ENCODE data around the gene PHKB.

DNA sequence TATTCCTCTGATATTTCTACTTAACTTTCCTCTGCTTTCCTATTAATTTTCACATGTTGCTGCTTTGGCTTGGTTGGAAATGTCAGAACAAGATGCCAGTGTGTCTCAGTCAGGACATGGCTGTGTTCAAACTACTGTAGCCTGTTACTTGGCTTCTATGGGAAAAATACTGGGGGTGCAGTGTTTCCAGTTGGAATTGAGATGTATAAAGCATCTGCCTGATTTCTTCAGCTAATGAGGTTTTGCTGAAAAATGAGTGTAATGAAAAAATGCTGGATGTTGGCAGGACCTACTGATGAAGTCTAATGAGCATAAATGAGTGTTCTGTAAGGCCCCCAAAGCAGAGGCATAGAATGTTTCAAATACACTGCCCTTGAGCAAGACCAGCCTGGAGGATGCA lies 166.6 kb downstream of the PHKB start:
- TF ChIP-seq, protein P1, sequence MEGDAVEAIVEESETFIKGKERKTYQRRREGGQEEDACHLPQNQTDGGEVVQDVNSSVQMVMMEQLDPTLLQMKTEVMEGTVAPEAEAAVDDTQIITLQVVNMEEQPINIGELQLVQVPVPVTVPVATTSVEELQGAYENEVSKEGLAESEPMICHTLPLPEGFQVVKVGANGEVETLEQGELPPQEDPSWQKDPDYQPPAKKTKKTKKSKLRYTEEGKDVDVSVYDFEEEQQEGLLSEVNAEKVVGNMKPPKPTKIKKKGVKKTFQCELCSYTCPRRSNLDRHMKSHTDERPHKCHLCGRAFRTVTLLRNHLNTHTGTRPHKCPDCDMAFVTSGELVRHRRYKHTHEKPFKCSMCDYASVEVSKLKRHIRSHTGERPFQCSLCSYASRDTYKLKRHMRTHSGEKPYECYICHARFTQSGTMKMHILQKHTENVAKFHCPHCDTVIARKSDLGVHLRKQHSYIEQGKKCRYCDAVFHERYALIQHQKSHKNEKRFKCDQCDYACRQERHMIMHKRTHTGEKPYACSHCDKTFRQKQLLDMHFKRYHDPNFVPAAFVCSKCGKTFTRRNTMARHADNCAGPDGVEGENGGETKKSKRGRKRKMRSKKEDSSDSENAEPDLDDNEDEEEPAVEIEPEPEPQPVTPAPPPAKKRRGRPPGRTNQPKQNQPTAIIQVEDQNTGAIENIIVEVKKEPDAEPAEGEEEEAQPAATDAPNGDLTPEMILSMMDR (IDR thresholded peaks at IDR 0.05): no peak
- no peak for TF ChIP-seq POLR2A (IDR thresholded peaks at IDR 0.05)

Measured in lower leg skin (tissue), 3 donors.